ENCODE measurements around the gene CERS6.

Gene CERS6

DNA sequence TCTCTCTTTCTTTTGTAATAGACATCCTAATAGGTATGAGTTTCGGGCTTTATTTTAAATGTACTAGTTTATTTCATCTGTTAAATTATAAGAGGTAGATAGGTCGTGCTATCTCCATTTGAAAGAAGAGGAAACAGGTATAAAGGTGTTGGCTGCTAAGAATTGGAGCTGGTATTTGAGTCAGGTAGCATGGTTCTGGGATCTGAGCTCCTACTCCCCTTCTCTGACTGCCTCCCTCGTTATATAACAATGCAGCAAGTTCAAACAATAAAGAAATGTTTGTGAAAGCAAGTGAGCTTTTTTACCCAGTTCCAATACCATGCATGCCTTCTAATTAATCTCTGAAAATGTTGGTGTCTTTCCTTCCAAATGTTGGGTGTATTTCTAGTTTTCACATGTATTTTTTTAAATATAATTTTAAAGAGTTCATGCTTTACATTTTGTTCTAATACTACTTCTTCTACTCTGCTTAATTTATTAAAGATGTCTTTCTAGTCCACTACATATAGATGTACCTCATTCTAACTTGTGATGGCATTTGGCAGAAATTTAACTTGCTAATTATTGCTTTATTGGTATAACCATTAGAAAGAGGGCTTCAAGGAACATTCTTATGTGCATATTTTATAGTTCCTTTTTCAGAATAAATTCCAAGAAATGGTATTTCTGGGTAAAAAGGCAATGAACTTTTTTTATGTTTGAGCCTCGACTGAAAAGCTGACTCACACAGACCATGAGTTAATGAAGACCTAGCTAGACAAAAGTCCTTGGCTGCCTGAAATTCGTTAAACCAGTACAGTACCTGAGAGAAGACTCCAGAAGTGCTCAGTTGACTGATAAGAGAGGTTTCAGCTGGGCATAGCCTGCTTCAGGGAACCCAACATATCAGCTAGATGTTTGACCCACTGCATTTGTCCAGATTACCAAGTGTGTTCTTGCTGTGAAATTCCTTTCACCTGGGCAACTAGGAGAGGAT, 133.5 kb downstream of the CERS6 start:
- no peak overlapping the region for H3K27ac ChIP-seq
- TF ChIP-seq, protein P1, sequence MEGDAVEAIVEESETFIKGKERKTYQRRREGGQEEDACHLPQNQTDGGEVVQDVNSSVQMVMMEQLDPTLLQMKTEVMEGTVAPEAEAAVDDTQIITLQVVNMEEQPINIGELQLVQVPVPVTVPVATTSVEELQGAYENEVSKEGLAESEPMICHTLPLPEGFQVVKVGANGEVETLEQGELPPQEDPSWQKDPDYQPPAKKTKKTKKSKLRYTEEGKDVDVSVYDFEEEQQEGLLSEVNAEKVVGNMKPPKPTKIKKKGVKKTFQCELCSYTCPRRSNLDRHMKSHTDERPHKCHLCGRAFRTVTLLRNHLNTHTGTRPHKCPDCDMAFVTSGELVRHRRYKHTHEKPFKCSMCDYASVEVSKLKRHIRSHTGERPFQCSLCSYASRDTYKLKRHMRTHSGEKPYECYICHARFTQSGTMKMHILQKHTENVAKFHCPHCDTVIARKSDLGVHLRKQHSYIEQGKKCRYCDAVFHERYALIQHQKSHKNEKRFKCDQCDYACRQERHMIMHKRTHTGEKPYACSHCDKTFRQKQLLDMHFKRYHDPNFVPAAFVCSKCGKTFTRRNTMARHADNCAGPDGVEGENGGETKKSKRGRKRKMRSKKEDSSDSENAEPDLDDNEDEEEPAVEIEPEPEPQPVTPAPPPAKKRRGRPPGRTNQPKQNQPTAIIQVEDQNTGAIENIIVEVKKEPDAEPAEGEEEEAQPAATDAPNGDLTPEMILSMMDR (conservative IDR thresholded peaks at IDR 0.05) = no peak
- no peak for TF ChIP-seq ZFX (IDR thresholded peaks at IDR 0.05)

DNA sequence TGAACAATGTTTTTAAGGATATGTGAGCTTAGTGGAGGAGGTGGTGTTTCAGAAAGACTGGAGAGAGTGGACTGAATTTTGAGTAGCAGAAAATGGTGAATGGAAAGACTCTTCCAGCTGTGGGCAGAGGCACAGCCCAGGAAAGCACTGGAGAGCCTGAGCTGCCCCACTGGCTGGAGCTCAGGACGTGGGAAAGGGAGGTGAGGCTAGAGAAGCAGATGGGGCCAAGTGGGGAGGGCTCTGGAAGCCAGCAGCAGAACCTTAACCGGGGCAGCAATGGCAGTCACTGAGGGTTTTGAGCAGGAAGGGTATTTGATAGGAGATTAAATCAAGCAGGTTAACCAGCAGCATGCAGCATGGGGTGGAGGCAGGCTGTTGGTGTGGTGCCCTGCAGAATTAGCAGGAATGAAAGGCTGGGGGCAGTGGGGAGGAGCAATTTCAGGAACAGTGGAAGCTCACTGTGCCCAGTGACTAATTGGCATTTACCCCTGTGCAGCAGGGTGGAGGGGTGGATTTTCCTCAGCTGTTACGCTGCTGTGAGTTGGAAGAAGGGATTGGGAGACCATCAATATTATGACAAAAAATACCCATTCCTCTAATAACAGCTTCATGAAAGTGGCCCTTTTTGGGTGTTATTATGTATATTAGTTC, 136.2 kb downstream of the CERS6 start:
- no peak overlapping the region for H3K27ac ChIP-seq
- no peak for TF ChIP-seq ZFX (IDR thresholded peaks at IDR 0.05)
- TF ChIP-seq, protein P1 (conservative IDR thresholded peaks at IDR 0.05) = no peak

DNA sequence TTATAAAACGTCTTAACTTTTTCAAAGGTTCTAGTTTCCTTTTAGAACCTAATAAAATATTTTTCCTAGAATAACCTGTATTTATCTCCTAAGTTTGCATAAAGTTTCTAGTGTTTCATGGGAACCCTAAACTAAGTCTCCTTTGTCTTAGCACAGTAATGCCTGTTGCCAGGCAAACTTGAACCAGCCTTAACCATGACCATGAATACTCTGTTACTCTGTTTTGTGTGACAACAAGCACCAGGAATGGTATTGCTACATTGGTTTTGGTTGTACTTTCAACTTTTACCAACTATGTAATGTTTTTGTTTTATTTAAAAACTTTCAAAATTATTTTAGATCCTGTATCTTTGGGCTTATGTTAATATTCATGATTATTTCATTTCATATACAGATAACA, 137.6 kb downstream of the CERS6 start:
- TF ChIP-seq, protein P1 (conservative IDR thresholded peaks at IDR 0.05) = no peak
- TF ChIP-seq ZFX (IDR thresholded peaks at IDR 0.05) = no peak
- no peak overlapping the region for H3K27ac ChIP-seq

DNA sequence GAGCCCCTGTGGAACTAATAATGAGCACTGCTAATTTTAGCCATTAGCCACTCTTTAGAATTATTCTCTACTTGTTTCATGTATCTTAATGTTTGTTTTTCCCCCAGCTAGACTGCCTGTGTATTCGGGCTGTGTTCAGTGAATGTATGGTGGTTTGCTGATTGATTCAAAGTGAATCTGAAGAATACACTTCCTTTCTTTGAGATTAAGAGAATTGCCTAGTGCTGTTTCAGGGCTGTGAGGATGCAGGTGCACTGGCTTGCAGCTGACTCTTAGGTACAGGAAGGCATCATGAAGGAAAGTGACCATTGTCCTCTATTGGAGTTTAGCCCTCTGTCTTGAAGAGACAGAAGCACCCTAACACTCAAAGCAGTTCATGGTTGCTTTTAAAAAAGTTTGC, 138.7 kb downstream of the CERS6 start:
- no peak overlapping the region for H3K27ac ChIP-seq
- no peak for TF ChIP-seq ZFX (IDR thresholded peaks at IDR 0.05)
- TF ChIP-seq, protein P1 (conservative IDR thresholded peaks at IDR 0.05) = no peak

DNA sequence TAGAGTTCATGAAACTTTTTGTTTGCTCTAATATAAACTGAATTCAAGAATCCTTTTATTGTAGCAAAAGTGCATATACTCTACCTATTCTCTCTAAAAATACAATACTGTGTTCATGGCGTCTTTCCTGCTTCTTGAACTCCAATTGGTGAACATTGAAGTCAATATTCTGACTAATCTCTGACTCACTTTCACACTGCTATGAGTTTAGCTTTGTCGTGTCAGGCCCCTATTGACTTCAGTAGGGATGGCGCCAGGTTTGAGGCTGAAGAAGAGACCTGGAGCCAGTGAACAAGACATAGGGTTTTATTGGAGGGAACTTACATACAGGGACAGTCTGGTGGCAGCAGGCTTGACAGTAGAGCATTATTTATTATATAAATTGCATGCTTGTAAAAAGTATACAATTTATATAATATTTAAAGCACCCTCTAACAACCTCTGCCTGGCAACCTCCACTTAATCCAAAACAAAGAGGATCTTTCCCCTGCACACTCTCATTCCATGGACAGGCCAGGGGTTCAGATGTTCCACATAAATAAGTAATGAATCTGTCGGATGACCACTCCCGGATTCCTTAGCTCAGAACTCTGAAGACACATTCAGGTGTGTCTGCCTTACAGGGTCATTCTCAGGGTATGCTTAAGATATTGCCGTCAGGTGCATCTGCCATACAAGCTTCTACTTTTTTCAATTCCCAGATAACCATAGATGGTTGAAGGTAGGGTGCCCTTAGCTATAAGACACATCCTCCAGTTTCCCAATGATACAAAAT, 141.0 kb downstream of the CERS6 start:
- TF ChIP-seq ZFX (IDR thresholded peaks at IDR 0.05) = no peak
- no peak overlapping the region for H3K27ac ChIP-seq

DNA sequence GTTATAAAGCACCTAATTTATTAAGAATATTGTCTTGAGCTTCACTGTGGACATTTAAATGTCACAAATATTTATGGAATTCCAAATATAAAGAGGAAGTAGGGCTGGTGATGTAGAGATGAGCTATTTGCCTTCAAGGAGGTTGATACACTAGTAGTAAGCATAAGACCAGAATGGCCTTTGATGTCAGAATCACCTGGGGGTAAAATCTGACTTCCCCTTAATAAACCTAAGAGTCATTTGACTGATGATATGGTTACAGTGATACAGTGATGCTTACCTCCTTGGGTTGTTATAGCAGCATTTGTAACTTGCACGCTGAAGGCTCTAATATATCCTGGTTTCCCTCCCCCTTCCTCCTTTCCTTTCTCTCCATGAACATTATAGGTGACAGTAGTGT, 143.7 kb downstream of the CERS6 start:
- TF ChIP-seq, protein P1 (conservative IDR thresholded peaks at IDR 0.05) = no peak
- no peak for TF ChIP-seq ZFX (IDR thresholded peaks at IDR 0.05)
- no peak overlapping the region for H3K27ac ChIP-seq

DNA sequence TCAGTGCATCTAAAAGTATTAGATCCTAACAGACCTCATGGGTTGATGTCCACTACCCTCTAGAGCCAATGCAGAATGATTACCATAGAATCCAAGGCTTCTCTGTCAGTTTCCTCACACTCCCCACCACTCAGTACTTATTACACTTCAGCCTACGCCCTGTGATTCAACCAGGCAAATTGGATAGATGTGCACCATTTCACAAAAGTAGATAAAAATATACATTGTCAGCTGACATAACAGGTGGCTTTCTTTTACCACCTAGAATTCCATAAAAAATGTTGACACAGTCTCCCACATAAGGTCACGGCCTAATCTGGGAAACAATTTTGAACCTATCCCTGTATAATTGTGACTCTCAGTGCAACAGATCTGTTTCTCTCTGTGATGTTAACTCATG, 144.9 kb downstream of the CERS6 start:
- no peak for TF ChIP-seq ZFX (IDR thresholded peaks at IDR 0.05)
- TF ChIP-seq, protein P1 (conservative IDR thresholded peaks at IDR 0.05) = no peak
- H3K27ac ChIP-seq = no peak overlapping the region
